H1 (cell line): Measurements from ENCODE around the gene RFLNA. TPM values are rescaled to one million over a fixed set of nuclear protein-coding genes. Genes with fewer than 3 reads are reported as not detected.

Experiments used
- CTCF ChIA-PET: fragments of 300-600 bp; sonication (Branson Sonifier 250); formaldehyde crosslinking; loops from one replicate; lab custom pipeline; 2021; ENCODE audit not compliant: partially characterized antibody; lab: Charles Lee
- POLR2A ChIA-PET: fragments of 300-600 bp; sonication (Branson Sonifier 250); formaldehyde crosslinking; loops from one replicate; lab custom pipeline; 2021; ENCODE audit warnings: inconsistent platforms; ENCODE audit not compliant: partially characterized antibody; lab: Charles Lee
- DNase-seq, 2 experiments: peaks; one replicate each; pipeline versions ENCODE4 v3.0.0 to v3.0.0-alpha.2; 2010 to 2022; ENCODE audit warnings: low spot score in 2 of 2, low read depth in 1 of 2, mixed read lengths in 1 of 2
- FAIRE-seq: peaks from 2 replicates; lab custom pipeline; 2011; peaks lifted over from hg19 to GRCh38; lab: Jason Lieb, UNC
- H2AFZ ChIP-seq: 2 replicates; pipeline ENCODE4 v1.8.1; 2012; ENCODE audit warnings: low read length, inconsistent platforms
- H2AK5ac ChIP-seq: 2 replicates; pipeline ENCODE4 v1.6.1; 2013; ENCODE audit warnings: low read depth, low read length
- H2BK120ac ChIP-seq: replicated peaks from 2 replicates; pipeline ENCODE3; 2013; ENCODE audit warnings: low read depth, low read length, inconsistent platforms
- H2BK12ac ChIP-seq: 2 replicates; pipeline ENCODE4 v1.6.1; 2013; ENCODE audit warnings: low read depth, low read length
- H2BK15ac ChIP-seq: 2 replicates; pipeline ENCODE4 v1.6.1; 2013; ENCODE audit warnings: low read length
- H2BK20ac ChIP-seq: 2 replicates; pipeline ENCODE4 v1.6.1; 2013; ENCODE audit warnings: low read length
- H2BK5ac ChIP-seq: 2 replicates; pipeline ENCODE4 v1.6.1; 2013; ENCODE audit warnings: low read depth, low read length
- H3K14ac ChIP-seq: 2 replicates; pipeline ENCODE4 v1.6.1; 2013; ENCODE audit warnings: inconsistent platforms; ENCODE audit not compliant: insufficient read length
- H3K18ac ChIP-seq: 2 replicates; pipeline ENCODE4 v1.6.1; 2013; ENCODE audit warnings: low read length; ENCODE audit errors: extremely low read depth
- H3K23ac ChIP-seq: 2 replicates; pipeline ENCODE4 v1.6.1; 2013; ENCODE audit warnings: inconsistent platforms; ENCODE audit not compliant: insufficient read length
- H3K23me2 ChIP-seq: 2 replicates; pipeline ENCODE4 v1.6.1; 2013; ENCODE audit warnings: low read depth, low read length
- H3K27ac ChIP-seq: 2 replicates; pipeline ENCODE4 v1.6.1; 2011; ENCODE audit warnings: low read depth, low read length, inconsistent platforms
- H3K27me3 ChIP-seq, 4 experiments: replicated peaks in 1 of 4; 1 replicate in 1 of 4; 2 replicates in 3 of 4; pipeline versions ENCODE4 v1.6.1 to v1.8.1; 2011 to 2013; ENCODE audit warnings: low read length in 3 of 4, mild to moderate bottlenecking in 3 of 4, inconsistent platforms in 2 of 4, mixed read lengths in 2 of 4, moderate library complexity in 1 of 4; ENCODE audit not compliant: control insufficient read depth in 3 of 4, insufficient read depth in 3 of 4; ENCODE audit errors: extremely low read depth in 1 of 4
- H3K36me3 ChIP-seq, 4 experiments: 2 replicates each; pipeline versions ENCODE4 v1.6.1 to v1.8.1; 2011 to 2013; ENCODE audit warnings: mild to moderate bottlenecking in 4 of 4, low read length in 3 of 4, moderate library complexity in 2 of 4, control low read depth in 1 of 4, inconsistent platforms in 1 of 4; ENCODE audit not compliant: insufficient read depth in 4 of 4, control insufficient read depth in 2 of 4
- H3K4ac ChIP-seq: replicated peaks from 2 replicates; pipeline ENCODE3; 2013; ENCODE audit warnings: low read length, low read depth, mixed read lengths, inconsistent platforms; ENCODE audit not compliant: insufficient read length
- H3K4me1 ChIP-seq, 4 experiments: replicated peaks in 1 of 4; 1 replicate in 1 of 4; 2 replicates in 3 of 4; pipeline versions ENCODE4 v1.6.1 to v1.8.1; 2011 to 2013; ENCODE audit warnings: low read length in 3 of 4, inconsistent platforms in 2 of 4, mixed read lengths in 1 of 4; ENCODE audit not compliant: insufficient read depth in 4 of 4, control insufficient read depth in 3 of 4
- H3K4me2 ChIP-seq, 2 experiments: 2 replicates each; pipeline versions ENCODE4 v1.6.1 to v1.8.1; 2011 to 2013; ENCODE audit warnings: low read depth in 2 of 2, low read length in 2 of 2, control low read depth in 1 of 2, inconsistent platforms in 1 of 2, mild to moderate bottlenecking in 1 of 2; ENCODE audit not compliant: insufficient read depth in 1 of 2
- H3K4me3 ChIP-seq, 4 experiments: fragments of 200-600, 300-600 bp in 1 of 4; sonication (generic), shearing (Covaris generic), sonication (Bioruptor Twin) in 1 of 4; 2 replicates each; pipeline versions ENCODE4 v1.5.1 to v1.8.1; 2011 to 2016; ENCODE audit warnings: low read length in 4 of 4, low read depth in 3 of 4, control low read depth in 2 of 4, inconsistent platforms in 2 of 4, mild to moderate bottlenecking in 2 of 4, mixed read lengths in 1 of 4, moderate library complexity in 1 of 4; ENCODE audit not compliant: insufficient read depth in 2 of 4; ENCODE audit errors: extremely low read depth in 1 of 4
- H3K56ac ChIP-seq: replicated peaks from 2 replicates; pipeline ENCODE3; 2013; ENCODE audit warnings: low read depth, mild to moderate bottlenecking, mixed read lengths, low read length, inconsistent platforms; ENCODE audit not compliant: insufficient read length
- H3K79me1 ChIP-seq: 2 replicates; pipeline ENCODE4 v1.6.1; 2013; ENCODE audit warnings: low read depth, low read length, control low read depth
- H3K79me2 ChIP-seq, 2 experiments: 2 replicates each; pipeline versions ENCODE4 v1.6.1 to v1.8.1; 2012 to 2013; ENCODE audit warnings: low read length in 2 of 2, mild to moderate bottlenecking in 2 of 2, inconsistent platforms in 1 of 2; ENCODE audit not compliant: insufficient read depth in 2 of 2, control insufficient read depth in 1 of 2
- H3K9ac ChIP-seq, 4 experiments: replicated peaks in 1 of 4; 1 replicate in 1 of 4; 2 replicates in 3 of 4; pipeline versions ENCODE4 v1.6.1 to v1.8.1; 2011 to 2013; ENCODE audit warnings: low read depth in 3 of 4, low read length in 3 of 4, control low read depth in 2 of 4, mild to moderate bottlenecking in 2 of 4, moderate library complexity in 2 of 4, inconsistent platforms in 1 of 4; ENCODE audit errors: extremely low read depth in 1 of 4
- H3K9me3 ChIP-seq, 2 experiments: 2 replicates each; pipeline versions ENCODE4 v1.6.1 to v1.8.1; 2012 to 2013; ENCODE audit warnings: mild to moderate bottlenecking in 2 of 2, moderate library complexity in 2 of 2, control low read depth in 1 of 2, inconsistent platforms in 1 of 2, low read depth in 1 of 2, low read length in 1 of 2, mixed read lengths in 1 of 2; ENCODE audit not compliant: insufficient read depth in 2 of 2
- H4K20me1 ChIP-seq, 2 experiments: replicated peaks in 1 of 2; 2 replicates each; pipeline versions ENCODE3 to v1.8.1; 2011 to 2013; ENCODE audit warnings: inconsistent platforms in 2 of 2, low read length in 2 of 2, mild to moderate bottlenecking in 1 of 2; ENCODE audit not compliant: insufficient read depth in 2 of 2, control insufficient read depth in 1 of 2
- H4K5ac ChIP-seq: 2 replicates; pipeline ENCODE4 v1.6.1; 2013; ENCODE audit warnings: low read length, low read depth, mixed read lengths, inconsistent platforms; ENCODE audit not compliant: insufficient read length
- H4K8ac ChIP-seq: 2 replicates; pipeline ENCODE4 v1.8.0; 2013; ENCODE audit warnings: mild to moderate bottlenecking, moderate library complexity, low read length, inconsistent platforms; ENCODE audit not compliant: insufficient read depth; ENCODE audit errors: extremely low read depth
- H4K91ac ChIP-seq: replicated peaks from 2 replicates; pipeline ENCODE3; 2013; ENCODE audit warnings: low read length, mixed read lengths, inconsistent platforms; ENCODE audit not compliant: insufficient read length
- BACH1 ChIP-seq: IDR thresholded peaks from 2 replicates; pipeline ENCODE4 v1.6.1; 2012; ENCODE audit warnings: low read length, improper control_type of control experiment
- CEBPB ChIP-seq: IDR thresholded peaks from 2 replicates; pipeline ENCODE4 v1.6.1; 2012; ENCODE audit warnings: low read depth, low read length
- CHD1 ChIP-seq: IDR thresholded peaks from 2 replicates; pipeline ENCODE4 v1.6.1; 2012; ENCODE audit warnings: low read depth, low read length, improper control_type of control experiment
- EGR1 ChIP-seq: IDR thresholded peaks from 2 replicates; pipeline ENCODE4 v1.6.1; 2011; ENCODE audit warnings: low read depth, low read length, borderline replicate concordance
- GABPA ChIP-seq: IDR thresholded peaks from 2 replicates; pipeline ENCODE4 v1.6.1; 2011; ENCODE audit warnings: mild to moderate bottlenecking, low read length, moderate library complexity, borderline replicate concordance; ENCODE audit not compliant: insufficient read depth
- MAFK ChIP-seq: IDR thresholded peaks from 2 replicates; pipeline ENCODE4 v1.6.1; 2012; ENCODE audit warnings: low read depth, mild to moderate bottlenecking, improper control_type of control experiment, low read length
- POU5F1 ChIP-seq: IDR thresholded peaks from 2 replicates; pipeline ENCODE4 v1.6.1; 2011; ENCODE audit warnings: low read depth, mild to moderate bottlenecking, low read length, moderate library complexity
- RFX5 ChIP-seq: IDR thresholded peaks from 2 replicates; pipeline ENCODE4 v1.6.1; 2011; ENCODE audit warnings: low read depth, low read length, improper control_type of control experiment, borderline replicate concordance
- RXRA ChIP-seq: IDR thresholded peaks from 2 replicates; pipeline ENCODE4 v1.6.1; 2011; ENCODE audit warnings: low read depth, mild to moderate bottlenecking, low read length, moderate library complexity; ENCODE audit not compliant: insufficient read depth
- SAP30 ChIP-seq: fragments of 300-600 bp; sonication (generic); IDR thresholded peaks from 2 replicates; pipeline ENCODE4 v1.7.1; 2012; ENCODE audit warnings: low read length, moderate library complexity, mild to moderate bottlenecking, inconsistent platforms; ENCODE audit not compliant: insufficient read depth, insufficient replicate concordance
- SIRT6 ChIP-seq: IDR thresholded peaks from one replicate; pipeline ENCODE4 v1.7.1; 2012; ENCODE audit warnings: low read length, inconsistent platforms
- SP4 ChIP-seq: IDR thresholded peaks from 2 replicates; pipeline ENCODE4 v1.6.1; 2012; ENCODE audit warnings: low read length, inconsistent platforms
- ZNF274 ChIP-seq: IDR thresholded peaks from 2 replicates; pipeline ENCODE4 v1.7.0; 2012; ENCODE audit warnings: low read length, borderline replicate concordance; ENCODE audit errors: extremely low read depth
- WGBS, 2 experiments: shearing (Covaris generic) in 1 of 2; methylation state at CpG; one replicate each; pipeline versions ENCODE4 v1.1.6 to v1.1.7; 2013 to 2015; ENCODE audit warnings: low lambda C conversion rate in 2 of 2, mixed read lengths in 2 of 2, inconsistent platforms in 1 of 2, low coverage in 1 of 2, missing lambda C conversion rate in 1 of 2; ENCODE audit not compliant: insufficient replicate concordance in 2 of 2, insufficient coverage in 1 of 2, insufficient read length in 1 of 2; ENCODE audit errors: extremely low coverage in 1 of 2, missing lambda C conversion rate in 1 of 2; 5-methylcytosine and 5-hydroxymethylcytosine counted together
- polyA plus RNA-seq, 7 experiments: library from polyadenylated mRNA; depleted of rRNA in 3 of 7; stranded (reverse) in 5 of 7; unstranded in 2 of 7; fragments of >200 nt in 5 of 7; fragments of 200-250 nt in 2 of 7; gene quantifications; 1 replicate in 5 of 7; 2 replicates in 1 of 7; 4 replicates in 1 of 7; pipeline versions ENCODE4 v1.2.1 to v1.2.3, GENCODE V29; 2011 to 2013; ENCODE audit warnings: missing spikeins in 2 of 7, mixed read lengths in 2 of 7
- total RNA-seq: library from RNA; stranded (reverse); fragmentation: NEBNext Ultra II Directional; extraction: Animal tissue kit (Norgen Biotek cat#: 25700); gene quantifications from 2 replicates; pipeline ENCODE4 v1.2.1, GENCODE V29; 2021

Gene RFLNA
- total and polyA plus RNA-seq, 2 of the 8 experiments (the other 6 are each of a cell fraction or from before 2014, with no cell fraction given): 6.4 to 6.6 TPM

DNA sequence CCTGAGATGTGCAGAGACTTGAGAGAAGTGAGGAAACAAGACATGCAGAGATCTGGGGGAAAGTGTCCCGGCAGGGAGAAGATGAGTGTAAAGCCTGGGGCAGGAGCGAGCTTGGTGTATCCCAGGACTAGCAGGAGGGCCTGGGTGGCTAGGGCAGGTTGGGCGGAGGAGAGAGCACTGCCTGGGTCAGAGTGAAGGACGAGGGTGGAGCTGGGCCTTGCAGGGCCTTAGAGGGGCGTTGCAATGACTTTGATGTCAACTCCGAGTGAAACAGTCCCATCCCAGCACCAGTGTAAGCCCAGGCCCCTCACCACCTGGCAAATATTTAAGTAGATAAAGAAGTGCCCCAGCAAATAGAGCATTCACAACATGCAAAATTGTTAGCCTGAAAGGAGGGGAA lies 24.2 kb upstream of the RFLNA start:
- Histone ChIP-seq H4K20me1 (no peaks in the 10 kb centered on the region), H3K27ac (no peak overlapping the region), H3K4ac (no peak overlapping the region), H3K23ac (no peak overlapping the region), H2BK5ac (no peak overlapping the region), H2AK5ac (no peak overlapping the region), H3K56ac (no peak overlapping the region), H2AFZ (peak overlapping the region; percentile 97), H3K79me1 (no peaks in the 10 kb centered on the region), H4K8ac (no peak overlapping the region), H3K14ac (no peak overlapping the region), H3K4me1 (0 out of 7 replicates have a peak, but pooled peaks cover 0 to 3% (median 0%) of the 10 kb centered on the region in 4 experiments), H3K4me2 (no peak overlapping the region), H3K36me3 (no peaks in the 10 kb centered on the region), H3K27me3 (no peaks in the 10 kb centered on the region), H2BK20ac (no peak overlapping the region), H2BK12ac (no peak overlapping the region), H4K5ac (no peak overlapping the region), H3K79me2 (no peaks in the 10 kb centered on the region), H3K23me2 (peaks cover 3% of the 10 kb centered on the region; the same call in 1 of the 2 replicates), H4K91ac (no peak overlapping the region), H3K9me3 (no peaks in the 10 kb centered on the region), H3K9ac (no peak overlapping the region), H2BK15ac (no peak overlapping the region), H3K4me3 (no peak overlapping the region), H3K18ac (no peak overlapping the region), H2BK120ac (no peak overlapping the region)
- WGBS, 2 experiments: 85% methylated on average over 6 of the region's 6 CpGs; no CpG with 5 or more reads in 1 of the 2 experiments
- CTCF ChIA-PET: interaction anchor here (1.1 to 1.6 kb wide), 2 partner anchors 9 to 32 kb away, joined by 3 to 4 read pairs; no protein-coding TSS in a partner anchor
- DNase-seq (no peak), FAIRE-seq (no peak)
- POLR2A ChIA-PET: no interaction called here
- TF ChIP-seq BACH1 (no peak), CHD1 (no peak), SP4 (no peak), SIRT6 (no peak), MAFK (no peak), EGR1 (no peak), POU5F1 (no peak), RXRA (no peak), SAP30 (no peak), ZNF274 (no peak), CEBPB (no peak), GABPA (no peak), RFX5 (no peak)
